ENCODE data around the gene MAST4.

- TF ChIP-seq CTCF (IDR thresholded peaks at IDR 0.05; ENCODE audit: control extremely low read depth in 1 of 3, insufficient read depth in 1 of 3, low read depth in 1 of 3, low read length in 3 of 3) (no peak), POLR2A (IDR thresholded peaks at IDR 0.05; ENCODE audit: control extremely low read depth in 1 of 2, low read depth in 2 of 2, low read length in 2 of 2) (no peak), SIN3A (conservative IDR thresholded peaks at IDR 0.05 in 1 of 2, IDR thresholded peaks at IDR 0.05 in 1 of 2; ENCODE audit: low read depth in 1 of 2, low read length in 2 of 2) (no peak)
These were observed 544.2 kb downstream of the MAST4 start for GRCh38 chr5:67140413-67140812.

Measured in H1 (cell line).